Neural progenitor cell (in vitro differentiated cells): ENCODE results near the gene TSC2. TPM values are rescaled to one million over a fixed set of nuclear protein-coding genes. Genes with fewer than 3 reads are reported as not detected.

ENCODE experiments used
- DNase-seq: peaks from one replicate; pipeline ENCODE4 v3.0.0-alpha.2; 2016; ENCODE audit warnings: low spot score
- H2AFZ ChIP-seq: fragments of 200-600 bp; sonication (generic); replicated peaks from 2 replicates; pipeline ENCODE4 v1.6.1; 2016; ENCODE audit warnings: antibody characterized with exemption
- H3F3A ChIP-seq: fragments of 200-600 bp; sonication (generic); 2 replicates; pipeline ENCODE4 v1.6.1; 2016; ENCODE audit warnings: antibody characterized with exemption, low read depth
- H3K27ac ChIP-seq: fragments of 200-600 bp; sonication (generic); 2 replicates; pipeline ENCODE4 v1.5.1; 2016; ENCODE audit warnings: mild to moderate bottlenecking
- H3K27me3 ChIP-seq: fragments of 200-600 bp; sonication (generic); 2 replicates; pipeline ENCODE4 v1.6.1; 2016; ENCODE audit warnings: mild to moderate bottlenecking, moderate library complexity
- H3K36me3 ChIP-seq: fragments of 200-600 bp; sonication (generic); 2 replicates; pipeline ENCODE4 v1.5.1; 2016
- H3K4me1 ChIP-seq: fragments of 200-600 bp; sonication (generic); 2 replicates; pipeline ENCODE4 v1.6.1; 2016; ENCODE audit warnings: mixed run types
- H3K4me2 ChIP-seq: fragments of 200-600 bp; sonication (generic); 2 replicates; pipeline ENCODE4 v1.6.1; 2016
- H3K4me3 ChIP-seq: fragments of 200-600 bp; sonication (generic); 2 replicates; pipeline ENCODE4 v1.5.1; 2016
- H3K79me2 ChIP-seq: fragments of 200-600 bp; sonication (generic); 2 replicates; pipeline ENCODE4 v1.6.1; 2016; ENCODE audit warnings: low read depth
- H3K9ac ChIP-seq: fragments of 200-600 bp; sonication (generic); 2 replicates; pipeline ENCODE4 v1.6.1; 2016
- H3K9me3 ChIP-seq: fragments of 200-600 bp; sonication (generic); 2 replicates; pipeline ENCODE4 v1.5.1; 2016; ENCODE audit warnings: low read depth
- H4K20me1 ChIP-seq: fragments of 200-600 bp; sonication (generic); 2 replicates; pipeline ENCODE4 v1.6.1; 2016; ENCODE audit warnings: low read depth
- H3K27ac Mint-ChIP-seq: 3 replicates; pipeline ENCODE4 v1.8.0; 2021; ENCODE audit warnings: mixed read lengths
- H3K27me3 Mint-ChIP-seq: 2 replicates; pipeline ENCODE4 v1.8.0; 2022; ENCODE audit warnings: low read depth, mild to moderate bottlenecking, inconsistent platforms, moderate library complexity, mixed read lengths; ENCODE audit not compliant: insufficient read depth
- H3K36me3 Mint-ChIP-seq: 3 replicates; pipeline ENCODE4 v1.8.0; 2021; ENCODE audit warnings: mixed read lengths
- H3K4me1 Mint-ChIP-seq: 3 replicates; pipeline ENCODE4 v1.8.0; 2021; ENCODE audit warnings: mixed read lengths
- H3K4me3 Mint-ChIP-seq: 3 replicates; pipeline ENCODE4 v1.8.0; 2021; ENCODE audit warnings: mild to moderate bottlenecking, moderate library complexity, mixed read lengths
- H3K9me3 Mint-ChIP-seq: 3 replicates; pipeline ENCODE4 v1.8.0; 2020; ENCODE audit warnings: mixed read lengths
- EZH2 ChIP-seq: fragments of 200-600 bp; sonication (generic); IDR thresholded peaks from 2 replicates; pipeline ENCODE4 v1.6.1; 2017; ENCODE audit warnings: antibody characterized with exemption, mild to moderate bottlenecking, moderate library complexity
- EZH2phosphoT487 ChIP-seq: fragments of 200-600 bp; sonication (generic); IDR thresholded peaks from 2 replicates; pipeline ENCODE4 v1.6.1; 2017; ENCODE audit warnings: antibody characterized with exemption
- total RNA-seq: library from RNA; depleted of rRNA; stranded (reverse); fragments of >200 nt; gene quantifications from 2 replicates; pipeline ENCODE4 v1.2.3, GENCODE V29; 2015; ENCODE audit warnings: low replicate concordance
- TF ChIP-seq, protein P1 (sequence below): fragments of 200-600 bp; sonication (generic); IDR thresholded peaks from 2 replicates; pipeline ENCODE4 v1.5.1; 2017; ENCODE audit warnings: antibody characterized with exemption, mild to moderate bottlenecking

TSC2 gene
- total RNA-seq, 1 donor from 2014 or later, result 55.1 TPM

DNA sequence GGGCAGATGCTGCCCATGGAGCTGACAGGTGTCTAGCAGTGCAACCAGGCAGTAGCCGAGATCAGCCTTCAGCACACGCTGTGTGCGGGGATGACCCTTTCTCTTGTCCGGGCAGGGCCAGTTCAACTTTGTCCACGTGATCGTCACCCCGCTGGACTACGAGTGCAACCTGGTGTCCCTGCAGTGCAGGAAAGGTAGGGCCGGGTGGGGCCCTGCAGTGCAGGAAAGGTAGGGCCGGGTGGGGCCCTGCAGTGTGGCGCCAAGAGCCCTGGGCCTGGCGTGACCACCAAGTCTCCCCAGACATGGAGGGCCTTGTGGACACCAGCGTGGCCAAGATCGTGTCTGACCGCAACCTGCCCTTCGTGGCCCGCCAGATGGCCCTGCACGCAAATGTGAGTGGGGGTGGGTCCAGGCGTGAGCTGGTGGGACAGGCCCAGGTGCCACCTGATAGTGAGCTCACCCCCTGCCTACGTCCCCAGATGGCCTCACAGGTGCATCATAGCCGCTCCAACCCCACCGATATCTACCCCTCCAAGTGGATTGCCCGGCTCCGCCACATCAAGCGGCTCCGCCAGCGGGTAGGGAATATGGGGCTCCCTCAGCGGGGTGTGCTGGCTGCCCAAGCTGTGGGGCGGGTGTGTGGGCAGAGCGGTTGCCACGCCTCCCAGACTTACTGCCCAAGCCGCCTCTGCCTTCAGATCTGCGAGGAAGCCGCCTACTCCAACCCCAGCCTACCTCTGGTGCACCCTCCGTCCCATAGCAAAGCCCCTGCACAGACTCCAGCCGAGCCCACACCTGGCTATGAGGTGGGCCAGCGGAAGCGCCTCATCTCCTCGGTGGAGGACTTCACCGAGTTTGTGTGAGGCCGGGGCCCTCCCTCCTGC lies 40.2 kb downstream of the TSC2 start:
- Mint-ChIP-seq H3K9me3 (no peaks in the 10 kb centered on the region), H3K27ac (no peak overlapping the region), H3K36me3 (peaks cover 3% of the 10 kb centered on the region), H3K4me3 (no peak overlapping the region), H3K4me1 (peaks cover 3% of the 10 kb centered on the region), H3K27me3 (peaks cover 7% of the 10 kb centered on the region)
- Histone ChIP-seq H3K9ac (no peak overlapping the region), H3K79me2 (no peaks in the 10 kb centered on the region), H3K27me3 (no peaks in the 10 kb centered on the region), H3K27ac (no peak overlapping the region), H3K9me3 (no peaks in the 10 kb centered on the region), H3K4me3 (no peak overlapping the region), H4K20me1 (peaks cover 46% of the 10 kb centered on the region), H3K4me2 (no peak overlapping the region), H3K36me3 (no peaks in the 10 kb centered on the region), H3K4me1 (peaks cover 11% of the 10 kb centered on the region), H3F3A (peaks cover 19% of the 10 kb centered on the region), H2AFZ (no peak overlapping the region)
- TF ChIP-seq EZH2phosphoT487, result no peak
- TF ChIP-seq, protein P1, sequence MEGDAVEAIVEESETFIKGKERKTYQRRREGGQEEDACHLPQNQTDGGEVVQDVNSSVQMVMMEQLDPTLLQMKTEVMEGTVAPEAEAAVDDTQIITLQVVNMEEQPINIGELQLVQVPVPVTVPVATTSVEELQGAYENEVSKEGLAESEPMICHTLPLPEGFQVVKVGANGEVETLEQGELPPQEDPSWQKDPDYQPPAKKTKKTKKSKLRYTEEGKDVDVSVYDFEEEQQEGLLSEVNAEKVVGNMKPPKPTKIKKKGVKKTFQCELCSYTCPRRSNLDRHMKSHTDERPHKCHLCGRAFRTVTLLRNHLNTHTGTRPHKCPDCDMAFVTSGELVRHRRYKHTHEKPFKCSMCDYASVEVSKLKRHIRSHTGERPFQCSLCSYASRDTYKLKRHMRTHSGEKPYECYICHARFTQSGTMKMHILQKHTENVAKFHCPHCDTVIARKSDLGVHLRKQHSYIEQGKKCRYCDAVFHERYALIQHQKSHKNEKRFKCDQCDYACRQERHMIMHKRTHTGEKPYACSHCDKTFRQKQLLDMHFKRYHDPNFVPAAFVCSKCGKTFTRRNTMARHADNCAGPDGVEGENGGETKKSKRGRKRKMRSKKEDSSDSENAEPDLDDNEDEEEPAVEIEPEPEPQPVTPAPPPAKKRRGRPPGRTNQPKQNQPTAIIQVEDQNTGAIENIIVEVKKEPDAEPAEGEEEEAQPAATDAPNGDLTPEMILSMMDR, result no peak
- no peak for TF ChIP-seq EZH2
- DNase-seq, result no peak

DNA sequence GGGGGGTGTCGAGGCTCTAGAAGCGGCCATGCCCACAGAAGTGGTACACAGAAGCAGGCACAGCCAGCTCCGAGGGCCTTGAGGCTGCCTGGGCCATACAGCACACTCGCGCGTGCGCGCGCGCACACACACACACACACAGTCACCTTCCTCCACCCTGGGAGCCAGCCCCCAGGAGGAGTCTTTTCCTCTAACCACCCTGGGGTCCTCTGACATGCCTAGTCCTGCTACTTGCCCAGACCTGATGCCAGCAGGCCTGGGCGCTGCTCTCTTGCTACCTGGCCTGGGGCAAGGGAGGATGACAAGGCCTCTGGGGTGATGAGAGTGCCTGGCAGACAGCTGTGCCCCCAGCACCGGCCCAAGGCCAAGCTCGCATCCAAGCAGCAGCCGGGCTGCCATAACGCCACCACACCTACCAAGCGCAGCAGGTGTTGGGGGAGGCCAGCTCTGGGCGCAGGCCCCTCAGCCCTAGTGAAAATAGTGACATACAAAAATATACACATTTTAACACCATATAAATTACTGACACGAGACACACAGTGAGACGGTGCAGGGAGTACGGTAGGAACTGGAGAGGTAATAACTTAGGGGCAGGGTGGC lies 41.1 kb downstream of the TSC2 start:
- H3K36me3 Mint-ChIP-seq, result peaks cover 3% of the 10 kb centered on the region
- H3K27ac Mint-ChIP-seq, result no peak overlapping the region

DNA sequence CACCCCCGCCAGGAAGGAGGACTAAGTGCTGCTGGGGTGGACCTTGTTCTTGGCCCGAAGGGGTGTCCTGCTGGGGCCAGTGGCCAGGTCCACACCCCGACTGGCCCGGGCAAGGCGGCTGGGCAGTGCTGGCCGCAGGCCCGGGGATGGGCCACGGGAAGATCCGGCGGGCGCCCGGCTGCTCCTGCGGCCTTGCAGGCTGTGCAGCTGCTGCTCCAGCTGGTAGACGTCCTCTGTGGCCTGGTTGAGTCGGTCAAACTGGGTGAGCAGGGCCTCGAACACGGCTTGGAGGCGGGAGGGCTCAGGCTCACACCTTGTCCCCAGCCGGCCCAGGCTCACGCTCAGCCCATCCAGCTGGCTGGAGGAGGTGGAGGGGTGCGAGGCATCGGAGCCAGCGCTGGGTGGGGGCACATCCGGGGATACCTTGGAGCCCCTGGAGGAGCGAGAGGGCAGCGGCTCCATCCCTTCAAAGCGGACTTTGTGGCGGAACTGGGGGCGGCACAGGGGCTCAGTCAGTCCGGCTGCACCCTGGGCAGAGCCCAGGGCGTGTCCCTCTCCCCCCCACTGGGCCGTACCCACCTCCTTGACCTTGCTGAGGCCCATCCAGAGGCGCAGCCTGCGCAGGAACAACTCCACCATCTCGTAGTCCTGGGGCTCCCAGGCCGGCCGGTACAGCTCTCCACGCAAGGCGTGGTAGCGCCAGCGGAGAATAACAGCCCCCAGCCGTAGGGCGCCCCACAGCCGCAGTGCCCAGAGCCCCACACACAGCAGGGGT lies 42.1 kb downstream of the TSC2 start:
- Mint-ChIP-seq H3K27ac (no peak overlapping the region), H3K4me3 (no peak overlapping the region)

More for the DNA sequence above, 41.1 kb downstream of the TSC2 start:
- TF ChIP-seq EZH2, result no peak
- TF ChIP-seq EZH2phosphoT487, result no peak
- TF ChIP-seq, protein P1, result no peak
- peaks cover 11% of the 10 kb centered on the region for H3K4me1 ChIP-seq
- no peak overlapping the region for H3K9ac ChIP-seq
- H3K9me3 ChIP-seq, result no peaks in the 10 kb centered on the region
- Mint-ChIP-seq H3K4me1 (peaks cover 3% of the 10 kb centered on the region), H3K9me3 (no peaks in the 10 kb centered on the region), H3K4me3 (peak overlapping the region; percentile 33), H3K27me3 (peaks cover 8% of the 10 kb centered on the region)
- no peaks in the 10 kb centered on the region for H3K27me3 ChIP-seq
- H2AFZ ChIP-seq, result no peak overlapping the region
- no peaks in the 10 kb centered on the region for H3K79me2 ChIP-seq
- no peak overlapping the region for H3K27ac ChIP-seq
- no peaks in the 10 kb centered on the region for H3K36me3 ChIP-seq
- no peak overlapping the region for H3K4me2 ChIP-seq
- no peak for DNase-seq
- H4K20me1 ChIP-seq, result peaks cover 48% of the 10 kb centered on the region
- no peak overlapping the region for H3K4me3 ChIP-seq
- peaks cover 19% of the 10 kb centered on the region for H3F3A ChIP-seq

More for the DNA sequence above, 42.1 kb downstream of the TSC2 start:
- TF ChIP-seq EZH2phosphoT487 (no peak), EZH2 (no peak)
- TF ChIP-seq, protein P1, result no peak
- Histone ChIP-seq H2AFZ (no peak overlapping the region), H3K4me2 (no peak overlapping the region), H3F3A (peaks cover 19% of the 10 kb centered on the region), H3K27ac (no peak overlapping the region), H3K4me1 (peaks cover 11% of the 10 kb centered on the region), H4K20me1 (peaks cover 42% of the 10 kb centered on the region), H3K9me3 (no peaks in the 10 kb centered on the region), H3K27me3 (no peaks in the 10 kb centered on the region), H3K4me3 (no peak overlapping the region), H3K79me2 (no peaks in the 10 kb centered on the region), H3K36me3 (no peaks in the 10 kb centered on the region), H3K9ac (no peak overlapping the region)
- Mint-ChIP-seq H3K27me3 (peaks cover 11% of the 10 kb centered on the region), H3K36me3 (peaks cover 3% of the 10 kb centered on the region), H3K9me3 (no peaks in the 10 kb centered on the region), H3K4me1 (peaks cover 3% of the 10 kb centered on the region)
- no peak for DNase-seq
